K562 (cell line): ENCODE measurements around the gene PGA3. TPM values are rescaled to one million over a fixed set of nuclear protein-coding genes. Genes with fewer than 3 reads are reported as not detected.

Source experiments
- ATAC-seq: fragments of 200-7000 bp; cut with Tn5 transposase; 3 replicates; pipeline ENCODE4 v1.9.1; 2020; ENCODE audit warnings: moderate library complexity
- BruUV-seq: library from RNA; stranded (reverse); fragments of 400-500 nt; replicated peaks from 2 replicates; lab custom pipeline; 2021; lab: Mats Ljungman, UMichigan
- CTCF ChIA-PET: fragments of 300-600 bp; formaldehyde crosslinking; extraction: SDS; loops from one replicate; lab custom pipeline; 2021; ENCODE audit warnings: low intra/inter-chr PET ratio; lab: Yijun Ruan, JAX
- POLR2A ChIA-PET: fragments of 300-600, 350-650 bp; sonication (Branson Sonifier 250); formaldehyde crosslinking; extraction: SDS; loops from one replicate; lab custom pipeline; 2021; ENCODE audit warnings: antibody characterized with exemption, inconsistent platforms; lab: Yijun Ruan, JAX
- DNase-seq, 4 experiments: peaks; one replicate each; pipeline versions ENCODE4 v3.0.0 to v3.0.0-alpha.2; 2011 to 2018; ENCODE audit warnings: low spot score in 3 of 4, mixed read lengths in 3 of 4; ENCODE audit errors: extremely low read depth in 1 of 4
- FAIRE-seq: peaks from 2 replicates; lab custom pipeline; 2011; peaks lifted over from hg19 to GRCh38; lab: Jason Lieb, UNC
- H2AFZ ChIP-seq: 2 replicates; pipeline ENCODE4 v1.6.0; 2011; ENCODE audit warnings: low read depth, low read length, control low read depth, inconsistent platforms
- H3K27ac ChIP-seq: fragments of 200-600 bp; 3 replicates; pipeline ENCODE4 v1.8.0; 2011; ENCODE audit warnings: low read depth, mild to moderate bottlenecking, control low read depth, inconsistent platforms, low read length, moderate library complexity, mixed read lengths; ENCODE audit errors: extremely low read depth
- H3K27me3 ChIP-seq, 2 experiments: fragments of 300-600 bp in 1 of 2; 2 replicates in 1 of 2; 3 replicates in 1 of 2; pipeline versions ENCODE4 v1.6.0 to v1.8.0; 2011; ENCODE audit warnings: inconsistent platforms in 2 of 2, low read length in 2 of 2, mild to moderate bottlenecking in 1 of 2, mixed read lengths in 1 of 2, moderate library complexity in 1 of 2; ENCODE audit not compliant: control insufficient read depth in 2 of 2, insufficient read depth in 2 of 2
- H3K36me3 ChIP-seq: fragments of 300-600 bp; 3 replicates; pipeline ENCODE4 v1.8.0; 2011; ENCODE audit warnings: mild to moderate bottlenecking, low read length, inconsistent platforms; ENCODE audit not compliant: control insufficient read depth, insufficient read depth
- H3K4me1 ChIP-seq, 2 experiments: fragments of 200-600 bp in 1 of 2; replicated peaks in 1 of 2; 2 replicates in 1 of 2; 3 replicates in 1 of 2; pipeline versions ENCODE4 v1.5.1 to v1.8.0; 2011; ENCODE audit warnings: inconsistent platforms in 2 of 2, low read length in 2 of 2, mild to moderate bottlenecking in 1 of 2, mixed read lengths in 1 of 2, moderate library complexity in 1 of 2; ENCODE audit not compliant: control insufficient read depth in 2 of 2, insufficient read depth in 2 of 2
- H3K4me2 ChIP-seq: 2 replicates; pipeline ENCODE4 v1.6.1; 2011; ENCODE audit warnings: low read length, control low read depth, inconsistent platforms, mixed read lengths; ENCODE audit not compliant: insufficient read depth
- H3K4me3 ChIP-seq: fragments of 200-600 bp; sonication (generic), shearing (Covaris generic); 2 replicates; pipeline ENCODE4 v1.5.1; 2016; ENCODE audit warnings: control low read depth, inconsistent platforms
- H3K79me2 ChIP-seq: fragments of 200-600 bp; 3 replicates; pipeline ENCODE4 v1.8.0; 2011; ENCODE audit warnings: low read length, inconsistent platforms; ENCODE audit not compliant: control insufficient read depth, insufficient read depth
- H3K9ac ChIP-seq, 2 experiments: 2 replicates each; pipeline versions ENCODE4 v1.6.0 to v1.6.1; 2011; ENCODE audit warnings: low read depth in 2 of 2, low read length in 2 of 2, control low read depth in 1 of 2, inconsistent platforms in 1 of 2, mild to moderate bottlenecking in 1 of 2, mixed read lengths in 1 of 2; ENCODE audit not compliant: insufficient read depth in 1 of 2
- H3K9me1 ChIP-seq: one replicate; pipeline ENCODE4 v1.6.0; 2011; ENCODE audit warnings: inconsistent platforms, mild to moderate bottlenecking, low read length, moderate library complexity; ENCODE audit not compliant: control insufficient read depth, insufficient read depth
- H3K9me3 ChIP-seq: replicated peaks from 2 replicates; pipeline ENCODE4 v1.5.1; 2011; ENCODE audit warnings: low read depth, low read length, inconsistent platforms; ENCODE audit not compliant: control insufficient read depth, insufficient read depth
- H4K20me1 ChIP-seq: replicated peaks from 2 replicates; pipeline ENCODE4 v1.6.1; 2011; ENCODE audit warnings: low read length, inconsistent platforms, mixed read lengths; ENCODE audit not compliant: control insufficient read depth, insufficient read depth
- BCOR ChIP-seq: fragments of 450-650 bp; IDR thresholded peaks from 2 replicates; pipeline ENCODE4 v1.6.1; 2016
- CBX1 ChIP-seq: sonication (generic); IDR thresholded peaks from 2 replicates; pipeline ENCODE4 v1.6.1; 2016; ENCODE audit warnings: antibody characterized with exemption, low read depth, mild to moderate bottlenecking
- FOXM1 ChIP-seq, 2 experiments: fragments of 450-650 bp in 1 of 2; sonication (generic) in 1 of 2; formaldehyde crosslinking in 1 of 2; IDR thresholded peaks; 2 replicates each; pipeline versions ENCODE4 v1.6.1 to v1.9.0; 2017 to 2022; ENCODE audit warnings: low read depth in 2 of 2, mild to moderate bottlenecking in 2 of 2, missing genetic modification reagents in 1 of 2, moderate library complexity in 1 of 2
- GTF2E2 ChIP-seq: fragments of 200-800 bp; sonication (Bioruptor generic); IDR thresholded peaks from 2 replicates; pipeline ENCODE4 v1.6.1; 2016; ENCODE audit warnings: missing genetic modification characterization, missing compliant biosample characterization
- IRF2 ChIP-seq: sonication (generic); formaldehyde crosslinking; IDR thresholded peaks from 2 replicates; pipeline ENCODE4 v1.8.1; 2022; ENCODE audit warnings: mild to moderate bottlenecking, missing genetic modification reagents
- MCM5 ChIP-seq: fragments of 450-650 bp; IDR thresholded peaks from 2 replicates; pipeline ENCODE4 v1.6.1; 2016; ENCODE audit warnings: low read depth
- MEIS2 ChIP-seq: fragments of 450-650 bp; IDR thresholded peaks from 2 replicates; pipeline ENCODE4 v1.6.1; 2014; ENCODE audit warnings: mild to moderate bottlenecking; ENCODE audit not compliant: partially characterized antibody
- NFE2 ChIP-seq: IDR thresholded peaks from 2 replicates; pipeline ENCODE4 v1.6.1; 2014; ENCODE audit warnings: antibody characterized with exemption, low read depth
- NFYB ChIP-seq: IDR thresholded peaks from 2 replicates; pipeline ENCODE4 v1.6.1; 2011; ENCODE audit warnings: mild to moderate bottlenecking, moderate library complexity; ENCODE audit not compliant: insufficient read length; ENCODE audit errors: extremely low read depth
- PML ChIP-seq: IDR thresholded peaks from 2 replicates; pipeline ENCODE4 v1.6.1; 2012; ENCODE audit warnings: low read length, inconsistent platforms
- SRSF9 ChIP-seq: fragments of 200-400 bp; formaldehyde crosslinking; IDR thresholded peaks from 2 replicates; pipeline ENCODE4 v1.6.1; 2017; ENCODE audit warnings: low read depth, low read length, borderline replicate concordance
- STAG1 ChIP-seq: sonication (generic); formaldehyde crosslinking; IDR thresholded peaks from 2 replicates; pipeline ENCODE4 v1.5.0; 2020; ENCODE audit warnings: missing genetic modification reagents, borderline replicate concordance
- ZC3H8 ChIP-seq: fragments of 450-650 bp; IDR thresholded peaks from 2 replicates; pipeline ENCODE4 v1.6.1; 2017
- ZNF316 ChIP-seq: fragments of 450-650 bp; IDR thresholded peaks from 2 replicates; pipeline ENCODE4 v1.6.1; 2016
- WGBS: fragments of 100-300 bp; shearing (Covaris generic); methylation state at CpG from one replicate; pipeline ENCODE4 v1.1.6; 2016; ENCODE audit warnings: low coverage, mixed read lengths; ENCODE audit not compliant: insufficient coverage; ENCODE audit errors: missing lambda C conversion rate; 5-methylcytosine and 5-hydroxymethylcytosine counted together
- in situ Hi-C: fragments of 300-500 bp; cut with MboI; formaldehyde crosslinking; loops from 4 replicates; pipeline ENCODE4 v1.15.0; 2018; ENCODE audit warnings: inconsistent platforms, mixed read lengths
- intact Hi-C: fragments of 100-400 bp; cut with micrococcal nuclease; formaldehyde crosslinking; loops from 2 replicates; pipeline ENCODE4 v1.14.2; 2022
- polyA plus RNA-seq, 8 experiments: library from polyadenylated mRNA; depleted of rRNA in 4 of 8; stranded (reverse) in 5 of 8; unstranded in 3 of 8; fragments of >200 nt; fragmentation: Nextera tagmentation in 2 of 8; fragmentation: Illumina TruSeq in 1 of 8; extraction: Ambion mirVana in 2 of 8; extraction: Trizol in 1 of 8; gene quantifications; 2 replicates each; pipeline versions ENCODE4 v1.2.1 to v1.2.3, GENCODE V29; 2011 to 2014; ENCODE audit warnings: inconsistent platforms in 1 of 8, missing spikeins in 1 of 8
- total RNA-seq, 7 experiments: library from RNA; depleted of rRNA in 6 of 7; stranded (reverse); fragments of >200 nt in 6 of 7; fragmentation: Illumina TruSeq in 2 of 7; extraction: Trizol in 2 of 7; gene quantifications; 2 replicates each; pipeline versions ENCODE4 v1.2.1 to v1.2.3, GENCODE V29; 2011 to 2021; ENCODE audit warnings: low replicate concordance in 1 of 7
- TF ChIP-seq, protein P1 (sequence below): fragments of 450-650 bp; IDR thresholded peaks from 2 replicates; pipeline ENCODE4 v1.6.1; 2016
- TF ChIP-seq, protein P2 (sequence below), 2 experiments: IDR thresholded peaks; 2 replicates each; pipeline ENCODE4 v1.6.1; 2011; ENCODE audit warnings: borderline replicate concordance in 1 of 2, control low read depth in 1 of 2, low read depth in 1 of 2, low read length in 1 of 2, mild to moderate bottlenecking in 1 of 2, mixed read lengths in 1 of 2, moderate library complexity in 1 of 2; ENCODE audit not compliant: insufficient read depth in 1 of 2, insufficient read length in 1 of 2, poor library complexity in 1 of 2, severe bottlenecking in 1 of 2; ENCODE audit errors: extremely low read depth in 1 of 2

The PGA3 gene
- total and polyA plus RNA-seq, 9 of the 15 experiments (the other 6 are each of a cell fraction or from before 2014, with no cell fraction given), result 0.15 to 0.18 (median 0.18) TPM; not detected in 6

DNA sequence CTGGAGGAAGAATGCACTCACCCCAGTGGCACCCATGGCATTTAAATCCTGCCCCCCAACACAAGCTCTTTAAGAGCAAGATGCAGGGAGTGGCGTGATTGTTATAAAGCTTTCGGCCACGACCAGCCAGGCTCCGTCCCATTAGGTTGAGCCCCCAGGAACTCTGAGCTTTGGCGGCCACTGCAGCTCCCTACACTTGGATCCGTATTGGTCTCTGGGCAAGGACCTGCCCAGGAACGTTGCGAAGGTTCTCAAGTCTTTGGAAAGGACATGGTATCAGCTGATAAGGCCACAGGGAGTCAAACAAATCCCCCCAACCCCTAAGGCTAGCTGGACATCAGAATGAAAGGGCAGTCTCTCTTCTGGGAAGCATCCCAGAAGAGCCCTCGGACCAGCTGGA lies 32.7 kb upstream of the PGA3 start:
- no peak overlapping the region for H3K4me2 ChIP-seq
- ChIA-PET CTCF (no interaction called here), POLR2A (interaction anchor here (0.7 to 1.4 kb wide), 5 partner anchors 10 to 349 kb away, joined by 3 to 4 read pairs (median 3); no protein-coding TSS in a partner anchor)
- no peaks in the 10 kb centered on the region for H3K36me3 ChIP-seq
- FAIRE-seq, result no peak
- intact Hi-C loops (no loop called here), in situ Hi-C loops (no loop called here)
- H2AFZ ChIP-seq, result 0 out of 2 replicates have a peak overlapping the region, but pooled peaks have one; percentile 24
- TF ChIP-seq IRF2 (CRISPR knock-in tag) (no peak), ZC3H8 (no peak), GTF2E2 (tag) (no peak), SRSF9 (no peak), ZNF316 (no peak)
- BruUV-seq, result no TSS peak
- no peak overlapping the region for H3K27ac ChIP-seq
- no peaks in the 10 kb centered on the region for H4K20me1 ChIP-seq
- H3K4me1 ChIP-seq, result peaks cover 3 to 6% of the 10 kb centered on the region in 2 experiments; a peak in 3 of 5 replicates
- DNase-seq, result no peak
- no peak for ATAC-seq
- peaks cover 17 to 26% of the 10 kb centered on the region in 2 experiments for H3K27me3 ChIP-seq
- H3K4me3 ChIP-seq, result no peak overlapping the region
- H3K79me2 ChIP-seq, result no peaks in the 10 kb centered on the region
- 33% methylated on average over 9 of the region's 9 CpGs for WGBS
- H3K9ac ChIP-seq, result no peak overlapping the region
- H3K9me3 ChIP-seq, result peaks cover 5% of the 10 kb centered on the region; the same call in 1 of the 2 replicates
- H3K9me1 ChIP-seq, result no peaks in the 10 kb centered on the region

DNA sequence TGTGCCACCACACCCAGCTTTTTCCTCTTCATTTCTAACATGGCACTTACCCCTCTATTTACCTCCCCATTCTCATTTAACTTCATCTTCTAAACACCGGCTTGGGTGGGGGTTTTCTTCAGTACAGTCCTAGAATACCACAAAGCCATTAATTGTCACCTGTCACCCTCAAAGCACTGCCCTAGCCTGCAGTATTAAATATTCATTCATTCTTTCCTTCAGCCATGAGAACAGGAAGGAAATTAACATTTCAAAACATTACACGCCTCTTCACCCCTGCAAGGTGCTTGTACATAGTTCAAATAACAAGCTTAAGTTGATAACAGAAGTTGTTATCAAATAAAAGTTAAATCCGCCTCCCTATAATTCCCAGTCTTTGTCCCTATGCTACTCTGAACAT lies 31.4 kb upstream of the PGA3 start:
- H3K9me1 ChIP-seq, result no peaks in the 10 kb centered on the region
- no peak overlapping the region for H3K27ac ChIP-seq
- peaks cover 26 to 36% of the 10 kb centered on the region in 2 experiments for H3K27me3 ChIP-seq
- intact Hi-C loops, result no loop called here
- no peak overlapping the region for H3K9ac ChIP-seq
- DNase-seq (no peak), FAIRE-seq (no peak), ATAC-seq (no peak)
- WGBS, result 29% methylated on average over 3 of the region's 3 CpGs
- H3K79me2 ChIP-seq, result no peaks in the 10 kb centered on the region
- H3K9me3 ChIP-seq, result peaks cover 5% of the 10 kb centered on the region; the same call in 1 of the 2 replicates
- ChIA-PET CTCF (no interaction called here), POLR2A (no interaction called here)
- no peak overlapping the region for H3K4me2 ChIP-seq
- in situ Hi-C loops, result no loop called here
- H4K20me1 ChIP-seq, result no peaks in the 10 kb centered on the region
- H2AFZ ChIP-seq, result no peak overlapping the region
- peaks cover 3% of the 10 kb centered on the region in 2 experiments; a peak in 2 of 5 replicates for H3K4me1 ChIP-seq
- no TSS peak for BruUV-seq
- H3K36me3 ChIP-seq, result no peaks in the 10 kb centered on the region
- H3K4me3 ChIP-seq, result no peak overlapping the region
- TF ChIP-seq BCOR (0 out of 2 replicates have a peak, but pooled peaks have one; percentile 17), MEIS2 (peak; percentile 42), STAG1 (CRISPR knock-in tag) (no peak), MCM5 (no peak), NFYB (no peak), PML (no peak), NFE2 (no peak), CBX1 (no peak), FOXM1 (IDR thresholded peaks at IDR 0.05; ENCODE audit: low read depth) (no peak), FOXM1 (CRISPR knock-in tag; IDR thresholded peaks at IDR 0.05; ENCODE audit: low read depth) (no peak)
- TF ChIP-seq, protein P1, sequence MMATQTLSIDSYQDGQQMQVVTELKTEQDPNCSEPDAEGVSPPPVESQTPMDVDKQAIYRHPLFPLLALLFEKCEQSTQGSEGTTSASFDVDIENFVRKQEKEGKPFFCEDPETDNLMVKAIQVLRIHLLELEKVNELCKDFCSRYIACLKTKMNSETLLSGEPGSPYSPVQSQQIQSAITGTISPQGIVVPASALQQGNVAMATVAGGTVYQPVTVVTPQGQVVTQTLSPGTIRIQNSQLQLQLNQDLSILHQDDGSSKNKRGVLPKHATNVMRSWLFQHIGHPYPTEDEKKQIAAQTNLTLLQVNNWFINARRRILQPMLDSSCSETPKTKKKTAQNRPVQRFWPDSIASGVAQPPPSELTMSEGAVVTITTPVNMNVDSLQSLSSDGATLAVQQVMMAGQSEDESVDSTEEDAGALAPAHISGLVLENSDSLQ, result peak; percentile 26; the same call in 1 of the 2 replicates
- TF ChIP-seq, protein P2, sequence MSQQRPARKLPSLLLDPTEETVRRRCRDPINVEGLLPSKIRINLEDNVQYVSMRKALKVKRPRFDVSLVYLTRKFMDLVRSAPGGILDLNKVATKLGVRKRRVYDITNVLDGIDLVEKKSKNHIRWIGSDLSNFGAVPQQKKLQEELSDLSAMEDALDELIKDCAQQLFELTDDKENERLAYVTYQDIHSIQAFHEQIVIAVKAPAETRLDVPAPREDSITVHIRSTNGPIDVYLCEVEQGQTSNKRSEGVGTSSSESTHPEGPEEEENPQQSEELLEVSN (IDR thresholded peaks at IDR 0.05; ENCODE audit: borderline replicate concordance in 1 of 2, extremely low read depth in 1 of 2, insufficient read depth in 1 of 2, insufficient read length in 1 of 2, low read depth in 1 of 2, low read length in 1 of 2, poor library complexity in 1 of 2, severe bottlenecking in 1 of 2), result no peak
